ENCODE data around the gene HSP90AA1. TPM values are rescaled to one million over a fixed set of nuclear protein-coding genes. Genes with fewer than 3 reads are reported as not detected.
"Not testable (repeated sequence)": the region's sequence is repeated elsewhere in the genome, so short reads cannot be mapped to it uniquely, and the experiment has no call there.

The HSP90AA1 gene
- total and polyA plus RNA-seq, 2 donors (not counting 1 experiment from before 2014, with no cell fraction given), result 342 to 493 TPM

GRCh38 chr14:102085488-102085887, 1.4 kb downstream of the HSP90AA1 start:
- no peak for DNase-seq (ENCODE audit: low read depth in 2 of 2)
- H3K36me3 ChIP-seq (ENCODE audit: control insufficient read depth, insufficient read depth, low read length), result peaks cover 27% of the 10 kb centered on the region
- H3K27ac ChIP-seq (ENCODE audit: insufficient read depth, low read length), result no peak overlapping the region
- peaks cover 2% of the 10 kb centered on the region for H4K20me1 ChIP-seq (ENCODE audit: control insufficient read depth, extremely low read depth, insufficient read depth, low read length)
- H3K4me1 ChIP-seq (ENCODE audit: control insufficient read depth, extremely low read depth, insufficient read depth, low read length), result peaks cover 2% of the 10 kb centered on the region
- TF ChIP-seq EZH2 (IDR thresholded peaks at IDR 0.05; ENCODE audit: low read length, missing control alignments), result no peak
- TF ChIP-seq CTCF (conservative IDR thresholded peaks at IDR 0.05 in 1 of 2, IDR thresholded peaks at IDR 0.05 in 1 of 2; ENCODE audit: low read depth in 1 of 2, low read length in 2 of 2), result no peak
- peaks cover 41% of the 10 kb centered on the region for H3K79me2 ChIP-seq (ENCODE audit: control insufficient read depth, insufficient read depth, low read length)
- no peak overlapping the region for H3K9ac ChIP-seq (ENCODE audit: insufficient read depth, low read length)
- no peaks in the 10 kb centered on the region for H3K9me3 ChIP-seq (ENCODE audit: control insufficient read depth, insufficient read depth, low read depth, low read length)
- H2AFZ ChIP-seq (ENCODE audit: low read length), result no peak overlapping the region
- peak overlapping the region; percentile 70 to 80 (median 75) for H3K4me3 ChIP-seq (replicated peaks in 1 of 4; ENCODE audit: control extremely low read depth in 1 of 4, insufficient read depth in 1 of 4, low read depth in 3 of 4, low read length in 4 of 4)
- no peaks in the 10 kb centered on the region for H3K27me3 ChIP-seq (ENCODE audit: control insufficient read depth, insufficient read depth, low read length)
- peak overlapping the region; percentile 68 for H3K4me2 ChIP-seq (ENCODE audit: extremely low read depth, insufficient read depth, low read length)

GRCh38 chr14:102084931-102085330, 1.9 kb downstream of the HSP90AA1 start:
- H3K36me3 ChIP-seq (ENCODE audit: control insufficient read depth, insufficient read depth, low read length), result peaks cover 31% of the 10 kb centered on the region

GRCh38 chr14:102084522-102084921, 2.3 kb downstream of the HSP90AA1 start:
- H2AFZ ChIP-seq (ENCODE audit: low read length); H3K27ac ChIP-seq (ENCODE audit: insufficient read depth, low read length); H3K9me3 ChIP-seq (ENCODE audit: control insufficient read depth, insufficient read depth, low read depth, low read length); H3K27me3 ChIP-seq (ENCODE audit: control insufficient read depth, insufficient read depth, low read length); H4K20me1 ChIP-seq (ENCODE audit: control insufficient read depth, extremely low read depth, insufficient read depth, low read length); H3K9ac ChIP-seq (ENCODE audit: insufficient read depth, low read length); DNase-seq (ENCODE audit: low read depth in 2 of 2); H3K4me1 ChIP-seq (ENCODE audit: control insufficient read depth, extremely low read depth, insufficient read depth, low read length): not testable (repeated sequence)
- Histone ChIP-seq H3K4me3 (replicated peaks in 1 of 4; ENCODE audit: control extremely low read depth in 1 of 4, insufficient read depth in 1 of 4, low read depth in 3 of 4, low read length in 4 of 4) (peak overlapping the region in 3 of 4 experiments; percentile 26 to 80 (median 76)), H3K36me3 (ENCODE audit: control insufficient read depth, insufficient read depth, low read length) (peaks cover 33% of the 10 kb centered on the region), H3K79me2 (ENCODE audit: control insufficient read depth, insufficient read depth, low read length) (peaks cover 41% of the 10 kb centered on the region), H3K4me2 (ENCODE audit: extremely low read depth, insufficient read depth, low read length) (peak overlapping the region; percentile 49)

More at GRCh38 chr14:102084931-102085330, 1.9 kb downstream of the HSP90AA1 start:
- H3K9me3 ChIP-seq (ENCODE audit: control insufficient read depth, insufficient read depth, low read depth, low read length), result no peaks in the 10 kb centered on the region
- H3K9ac ChIP-seq (ENCODE audit: insufficient read depth, low read length), result no peak overlapping the region
- H3K79me2 ChIP-seq (ENCODE audit: control insufficient read depth, insufficient read depth, low read length), result peaks cover 41% of the 10 kb centered on the region
- peaks cover 2% of the 10 kb centered on the region for H4K20me1 ChIP-seq (ENCODE audit: control insufficient read depth, extremely low read depth, insufficient read depth, low read length)
- H3K4me1 ChIP-seq (ENCODE audit: control insufficient read depth, extremely low read depth, insufficient read depth, low read length), result peaks cover 2% of the 10 kb centered on the region
- DNase-seq (ENCODE audit: low read depth in 2 of 2), result no peak
- peak overlapping the region; percentile 68 for H3K4me2 ChIP-seq (ENCODE audit: extremely low read depth, insufficient read depth, low read length)
- H3K27me3 ChIP-seq (ENCODE audit: control insufficient read depth, insufficient read depth, low read length), result no peaks in the 10 kb centered on the region
- H3K4me3 ChIP-seq (replicated peaks in 1 of 4; ENCODE audit: control extremely low read depth in 1 of 4, insufficient read depth in 1 of 4, low read depth in 3 of 4, low read length in 4 of 4), result peak overlapping the region; percentile 70 to 80 (median 75)
- TF ChIP-seq EZH2 (IDR thresholded peaks at IDR 0.05; ENCODE audit: low read length, missing control alignments) (no peak), CTCF (conservative IDR thresholded peaks at IDR 0.05 in 1 of 2, IDR thresholded peaks at IDR 0.05 in 1 of 2; ENCODE audit: low read depth in 1 of 2, low read length in 2 of 2) (no peak)
- no peak overlapping the region for H3K27ac ChIP-seq (ENCODE audit: insufficient read depth, low read length)
- no peak overlapping the region for H2AFZ ChIP-seq (ENCODE audit: low read length)
